Right renal cortex interstitium (tissue), 3 donors: ENCODE data around the gene UGT1A8. TPM values are rescaled to one million over a fixed set of nuclear protein-coding genes. Genes with fewer than 3 reads are reported as not detected.
"Not testable (repeated sequence)": the region's sequence is repeated elsewhere in the genome, so short reads cannot be mapped to it uniquely, and the experiment has no call there.

Experiments
- DNase-seq, 3 donors: peaks; one replicate each; pipeline ENCODE4 v3.0.0-alpha.2; 2013; ENCODE audit warnings: low read depth in 3 of 3, low spot score in 2 of 3
- polyA plus RNA-seq, 3 donors: library from polyadenylated mRNA; unstranded; fragments of 120-200 nt; gene quantifications; one replicate each; pipeline ENCODE4 v1.2.1, GENCODE V29; 2013; ENCODE audit not compliant: insufficient read length in 3 of 3

The UGT1A8 gene
- polyA plus RNA-seq, 3 donors, result 0.07 TPM; not detected in 2

- DNase-seq, result peak; percentile 31 to 55 (median 55)
Observed at GRCh38 chr2:233711312-233712008, 94.0 kb downstream of the UGT1A8 start.

GRCh38 chr2:233712611-233713261, 95.3 kb downstream of the UGT1A8 start, which contains the start of gene UGT1A5:
Gene UGT1A5 (plus strand): TSS chr2:233712907. CDS start chr2:233712992, 85 bp downstream.
- no peak for DNase-seq

- DNase-seq, result no peak
Observed at GRCh38 chr2:233713262-233713615, 95.8 kb downstream of the UGT1A8 start.

DNA sequence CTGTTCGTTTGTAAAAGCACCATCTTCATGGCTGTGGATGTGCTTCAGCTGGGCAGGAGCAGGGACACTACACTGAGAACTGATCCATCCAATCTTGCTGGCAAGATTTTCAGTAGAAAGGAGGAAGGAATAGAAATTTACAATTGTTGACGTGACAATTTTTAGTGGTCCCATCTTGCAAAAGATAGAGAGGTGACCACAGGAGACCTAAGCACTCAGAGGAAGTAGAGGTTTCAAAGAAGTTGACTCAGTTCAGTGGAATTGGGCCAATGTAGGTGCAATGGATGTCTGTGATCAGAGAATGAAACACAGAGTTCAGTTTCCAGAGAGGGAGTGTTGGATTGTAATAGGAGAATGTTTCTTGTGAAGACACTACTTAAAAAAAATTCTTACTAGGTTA, 96.7 kb downstream of the UGT1A8 start:
- DNase-seq, result no peak

DNA sequence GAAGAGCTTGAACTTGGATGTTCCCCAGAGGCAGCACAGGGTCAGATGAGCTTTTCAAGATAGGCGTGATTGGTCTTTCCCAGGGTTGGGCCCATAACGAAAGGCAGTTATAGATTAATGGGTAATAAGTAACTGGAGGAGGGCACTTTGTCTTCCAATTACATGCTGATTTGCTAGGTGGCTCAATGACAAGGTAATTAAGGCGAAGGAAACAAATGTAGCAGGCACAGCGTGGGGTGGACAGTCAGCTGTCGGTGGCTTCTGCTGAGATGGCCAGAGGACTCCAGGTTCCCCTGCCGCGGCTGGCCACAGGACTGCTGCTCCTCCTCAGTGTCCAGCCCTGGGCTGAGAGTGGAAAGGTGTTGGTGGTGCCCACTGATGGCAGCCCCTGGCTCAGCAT, 101.1 kb downstream of the UGT1A8 start, which contains the start of gene UGT1A4:
Gene UGT1A4, plus strand, starts transcription at position 185 of the 400 bp plus-strand sequence. Its CDS starts 85 bp downstream, at position 270.
- DNase-seq, result no peak

GRCh38 chr2:233728723-233729301, 111.4 kb downstream of the UGT1A8 start, which contains the start of gene UGT1A3:
Gene UGT1A3 (plus strand): TSS chr2:233729042. CDS start chr2:233729127, 85 bp downstream.
- DNase-seq, result no peak

DNA sequence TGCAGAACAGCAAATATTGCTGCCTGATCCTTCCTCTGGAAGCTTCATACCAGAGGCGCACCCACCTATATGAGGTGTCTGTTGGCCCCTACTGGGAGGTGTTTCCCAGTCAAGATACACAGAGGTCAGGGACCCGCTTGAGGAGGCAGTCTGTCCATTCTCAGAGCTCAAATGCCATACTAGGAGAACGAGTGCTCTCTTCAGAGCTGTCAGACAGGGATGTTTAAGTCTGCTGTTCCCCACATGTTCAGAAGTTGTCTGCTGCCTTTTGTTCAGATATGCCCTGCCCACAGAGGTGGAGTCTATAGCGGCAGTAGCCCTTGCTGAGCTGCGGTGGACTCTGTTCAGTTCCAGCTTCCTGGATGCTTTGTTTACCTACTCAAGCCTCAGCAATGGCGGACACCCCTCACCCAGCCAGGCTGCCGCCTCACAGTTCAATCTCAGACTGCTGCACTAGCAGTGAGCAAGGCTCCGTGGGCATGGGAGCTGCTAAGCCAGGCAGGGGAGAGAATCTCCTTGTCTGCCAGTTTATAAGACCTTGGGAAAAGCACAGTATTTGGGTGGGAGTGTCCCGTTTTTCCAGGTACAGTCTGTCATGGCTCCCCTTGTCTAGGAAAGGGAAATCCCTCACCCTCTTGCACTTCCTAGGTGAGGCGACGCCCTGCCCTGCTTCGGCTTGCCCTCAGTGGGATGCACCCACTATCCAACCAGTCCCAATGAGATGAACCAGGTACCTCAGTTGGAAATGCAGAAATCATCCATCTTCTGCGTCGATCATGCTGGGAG, 119.6 kb downstream of the UGT1A8 start:
- not testable (repeated sequence) for DNase-seq

- no peak for DNase-seq
Observed at GRCh38 chr2:233740870-233741269, 123.4 kb downstream of the UGT1A8 start.

DNA sequence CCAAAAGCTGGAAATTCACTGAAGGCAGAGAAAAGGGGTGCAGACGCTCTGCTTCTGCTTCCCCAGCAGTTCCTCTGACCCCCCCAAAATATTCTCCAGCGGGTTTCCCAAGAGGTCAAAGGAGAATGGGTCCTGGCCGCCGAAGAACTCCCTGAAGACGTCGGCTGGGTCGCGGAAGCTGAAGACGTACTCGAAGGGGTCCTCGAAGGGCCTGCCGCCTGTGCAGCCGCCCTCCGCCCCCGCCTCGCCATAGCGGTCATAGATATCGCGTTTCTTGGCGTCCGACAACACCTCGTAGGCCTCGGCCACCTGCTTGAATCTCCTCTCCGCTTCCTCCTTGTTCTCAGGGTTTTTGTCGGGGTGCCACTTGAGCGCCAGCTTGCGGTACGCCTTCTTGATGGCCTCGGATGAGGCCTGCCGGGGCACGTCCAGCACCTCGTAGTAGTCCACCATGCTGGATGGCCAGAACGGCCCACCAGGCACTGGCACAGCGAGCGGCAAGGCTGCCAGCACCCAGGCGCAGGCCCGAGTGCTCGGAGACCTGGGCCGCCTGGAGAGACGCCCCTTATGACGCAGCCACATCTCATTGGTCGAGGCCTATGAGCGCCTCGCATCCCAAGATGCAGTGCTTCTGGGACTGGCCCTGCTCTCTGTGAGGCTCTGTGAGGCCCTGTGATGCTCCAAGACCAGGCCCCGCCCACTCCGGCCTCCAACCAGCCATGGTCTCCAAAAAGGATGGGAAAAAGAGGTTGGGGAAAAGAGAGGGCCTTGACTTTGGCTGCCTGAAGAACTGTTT, 126.2 kb downstream of the UGT1A8 start:
- DNase-seq, result no peak

GRCh38 chr2:233745073-233745755, 127.8 kb downstream of the UGT1A8 start:
- no peak for DNase-seq

GRCh38 chr2:233745838-233746237, 128.4 kb downstream of the UGT1A8 start:
- not testable (repeated sequence) for DNase-seq

DNA sequence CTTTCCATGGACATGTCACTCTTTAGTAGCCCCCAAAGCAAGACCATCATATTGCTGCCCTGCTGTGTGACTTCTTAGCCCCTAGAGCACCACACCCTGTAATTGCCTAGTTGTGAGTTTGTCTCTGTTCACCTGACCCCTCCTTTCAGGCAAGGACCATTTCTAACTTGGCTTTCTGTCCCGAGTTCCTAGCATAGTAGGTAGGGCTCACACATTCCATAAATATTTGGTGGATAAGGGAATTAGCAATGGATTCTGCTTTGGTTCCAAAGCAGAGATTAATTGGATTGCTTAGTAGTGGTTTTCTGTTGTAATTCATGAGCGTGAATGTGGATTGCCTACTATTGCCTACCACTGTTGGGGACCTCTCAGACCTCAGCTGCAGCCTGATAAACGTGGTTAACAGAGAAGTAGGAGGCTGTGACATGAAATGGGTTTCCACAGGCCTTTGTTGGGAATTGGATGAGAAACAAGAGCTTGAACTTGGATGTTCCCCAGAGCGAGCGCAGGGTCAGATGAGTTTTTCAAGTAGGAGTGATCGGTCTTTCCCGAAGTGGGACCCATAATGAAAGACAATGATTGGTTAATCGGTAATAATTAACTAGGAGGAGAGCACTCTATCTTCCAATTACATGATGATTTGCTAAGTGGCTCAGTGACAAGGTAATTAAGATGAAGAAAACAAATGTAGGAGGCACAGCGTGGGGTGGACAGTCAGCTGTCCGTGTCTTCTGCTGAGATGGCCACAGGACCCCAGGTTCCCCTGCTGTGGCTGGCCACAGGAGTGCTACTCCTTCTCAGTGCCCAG, 129.2 kb downstream of the UGT1A8 start:
- DNase-seq, result no peak

DNA sequence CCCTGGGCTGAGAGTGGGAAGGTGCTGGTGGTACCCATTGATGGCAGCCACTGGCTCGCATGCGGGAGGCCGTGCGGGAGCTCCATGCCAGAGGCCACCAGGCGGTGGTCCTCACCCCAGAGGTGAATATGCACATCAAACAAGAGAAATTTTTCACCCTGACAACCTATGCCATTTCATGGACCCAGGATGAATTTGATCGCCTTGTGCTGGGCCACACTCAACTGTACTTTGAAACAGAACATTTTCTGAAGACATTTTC, 129.8 kb downstream of the UGT1A8 start:
- no peak for DNase-seq

DNA sequence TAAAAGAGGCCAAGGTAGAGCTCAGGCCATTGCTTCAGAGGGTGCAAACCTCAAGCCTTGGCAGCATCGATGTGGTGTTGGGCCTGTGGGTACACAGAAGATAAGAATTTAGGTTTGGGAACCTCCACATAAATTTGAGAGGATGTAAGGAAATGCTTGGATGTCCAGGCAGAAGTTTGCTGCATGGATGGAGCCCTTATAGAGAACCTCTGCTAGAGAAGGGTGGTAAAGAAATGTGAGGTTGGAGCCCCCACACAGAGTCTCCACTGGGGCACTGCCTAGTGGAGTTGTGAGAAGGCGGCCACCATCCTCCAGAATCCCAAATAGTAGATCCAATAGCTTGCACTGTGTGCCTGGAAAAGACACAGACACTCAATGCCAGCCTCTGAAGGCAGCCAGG, 133.3 kb downstream of the UGT1A8 start:
- DNase-seq, result not testable (repeated sequence)

DNA sequence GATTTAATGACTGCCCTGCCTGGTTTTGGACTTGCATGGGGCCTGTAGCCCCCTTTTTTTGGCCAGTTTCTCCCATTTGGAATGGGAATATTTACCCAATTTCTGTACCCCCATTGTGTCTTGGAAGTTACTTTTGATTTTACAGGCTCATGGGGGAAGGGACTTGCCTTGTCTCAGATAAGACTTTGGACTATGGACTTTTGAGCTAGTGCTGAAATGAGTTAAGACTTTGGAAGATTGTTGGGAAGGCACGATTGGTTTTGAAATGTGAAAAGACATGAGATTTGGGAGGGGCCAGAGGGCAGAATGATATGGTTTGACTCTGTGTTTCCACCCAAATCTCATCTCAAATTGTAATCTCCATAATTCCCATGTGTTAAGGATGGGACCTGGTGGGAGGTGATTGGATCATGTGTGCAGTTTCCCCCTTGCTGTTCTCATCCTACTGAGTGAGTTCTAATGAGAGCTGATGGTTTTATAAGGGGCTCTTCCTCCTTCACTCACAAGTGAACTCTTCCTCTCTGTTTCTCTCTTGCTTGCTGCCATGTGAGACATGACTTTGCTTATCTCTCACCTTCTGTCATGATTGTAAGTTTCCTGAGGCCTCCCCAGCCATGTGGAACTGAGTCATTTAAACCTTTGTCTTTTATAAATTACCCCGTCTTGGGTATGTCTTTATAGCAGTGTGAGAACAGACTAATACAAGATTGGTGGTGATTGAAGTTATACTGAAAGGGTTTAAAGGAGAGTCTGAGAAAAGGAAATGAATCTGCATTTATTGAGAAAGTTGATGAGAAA, 134.0 kb downstream of the UGT1A8 start:
- not testable (repeated sequence) for DNase-seq

DNA sequence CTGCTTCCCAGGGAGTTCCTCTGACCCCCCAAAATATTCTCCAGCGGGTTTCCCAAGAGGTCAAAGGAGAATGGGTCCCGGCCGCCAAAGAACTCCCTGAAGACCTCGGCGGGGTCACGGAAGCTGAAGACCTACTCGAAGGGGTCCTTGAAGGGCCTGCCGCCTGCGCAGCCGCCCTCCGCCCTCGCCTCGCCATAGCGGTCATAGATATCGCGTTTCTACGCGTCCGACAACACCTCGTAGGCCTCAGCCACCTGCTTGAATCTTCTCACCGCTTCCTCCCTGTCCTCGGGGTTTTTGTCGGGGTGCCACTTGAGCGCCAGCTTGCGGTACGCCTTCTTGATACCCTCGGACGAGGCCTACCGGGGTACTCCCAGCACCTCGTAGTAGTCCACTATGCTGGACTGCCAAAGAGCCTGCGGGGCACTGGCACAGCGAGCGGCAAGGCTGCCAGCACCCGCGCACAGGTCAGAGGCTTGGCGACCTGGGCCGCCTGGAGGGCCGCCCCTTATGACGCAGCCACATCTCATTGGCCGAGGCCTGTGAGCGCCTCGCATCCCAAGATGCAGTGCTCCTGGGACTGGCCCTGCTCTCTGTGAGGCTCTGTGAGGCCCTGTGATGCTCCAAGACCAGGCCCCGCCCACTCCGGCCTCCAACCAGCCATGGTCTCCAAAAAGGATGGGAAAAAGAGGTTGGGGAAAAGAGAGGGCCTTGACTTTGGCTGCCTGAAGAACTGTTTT, 137.6 kb downstream of the UGT1A8 start:
- DNase-seq, result no peak

- DNase-seq, result no peak
Observed at GRCh38 chr2:233756429-233757081, 139.1 kb downstream of the UGT1A8 start.
